ENCODE measurements around the gene GBP2.

The GBP2 gene, protein sequence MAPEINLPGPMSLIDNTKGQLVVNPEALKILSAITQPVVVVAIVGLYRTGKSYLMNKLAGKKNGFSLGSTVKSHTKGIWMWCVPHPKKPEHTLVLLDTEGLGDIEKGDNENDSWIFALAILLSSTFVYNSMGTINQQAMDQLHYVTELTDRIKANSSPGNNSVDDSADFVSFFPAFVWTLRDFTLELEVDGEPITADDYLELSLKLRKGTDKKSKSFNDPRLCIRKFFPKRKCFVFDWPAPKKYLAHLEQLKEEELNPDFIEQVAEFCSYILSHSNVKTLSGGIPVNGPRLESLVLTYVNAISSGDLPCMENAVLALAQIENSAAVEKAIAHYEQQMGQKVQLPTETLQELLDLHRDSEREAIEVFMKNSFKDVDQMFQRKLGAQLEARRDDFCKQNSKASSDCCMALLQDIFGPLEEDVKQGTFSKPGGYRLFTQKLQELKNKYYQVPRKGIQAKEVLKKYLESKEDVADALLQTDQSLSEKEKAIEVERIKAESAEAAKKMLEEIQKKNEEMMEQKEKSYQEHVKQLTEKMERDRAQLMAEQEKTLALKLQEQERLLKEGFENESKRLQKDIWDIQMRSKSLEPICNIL

DNA sequence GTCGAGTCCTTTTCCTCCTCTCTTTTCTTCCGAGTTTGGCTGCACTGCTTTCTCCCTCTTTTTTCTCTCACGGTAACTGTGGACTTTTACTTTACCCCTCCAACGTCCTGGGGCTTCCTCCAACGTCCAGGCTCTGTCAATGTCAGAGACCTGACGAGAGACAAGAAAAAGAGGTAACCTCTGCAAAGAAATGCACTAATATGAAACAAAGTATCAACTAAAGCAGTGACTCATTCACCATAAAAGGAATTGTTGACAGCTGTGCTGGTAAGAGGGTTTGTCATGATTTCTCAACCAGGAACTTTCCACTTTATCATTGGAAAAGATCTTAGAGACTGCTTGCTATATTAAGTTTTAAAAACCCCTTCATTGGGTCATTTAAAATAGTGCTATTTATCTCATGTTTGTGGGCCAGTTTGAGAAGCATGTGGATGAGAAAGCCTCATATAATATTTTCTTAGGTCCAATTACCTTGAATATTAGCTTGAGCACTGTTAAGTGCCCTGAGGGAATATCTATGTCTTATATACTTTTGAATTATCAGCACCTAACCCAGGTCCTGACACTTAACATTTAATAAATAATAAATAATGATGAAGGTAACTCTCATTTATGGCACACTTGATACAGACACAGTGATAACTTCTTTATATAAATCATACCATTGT is at the start of gene GBP2:
Gene GBP2 (minus strand): TSS at position 202 of the 668 bp plus-strand sequence. CDS start 4,148 bp downstream, outside the sequence.
- H3K27me3 ChIP-seq (ENCODE audit: low read depth, low read length), result no peaks in the 10 kb centered on the region
- peaks cover 3 to 4% of the 10 kb centered on the region in 2 donors for H3K36me3 ChIP-seq (ENCODE audit: control insufficient read depth in 1 of 2, insufficient read depth in 2 of 2, low read length in 2 of 2)
- peak within 1 kb of the TSS; percentile 76 to 86 for H3K4me3 ChIP-seq (ENCODE audit: low read depth in 1 of 2, low read length in 2 of 2)
- peaks cover 10 to 16% of the 10 kb centered on the region in 2 donors for H3K4me1 ChIP-seq (ENCODE audit: control insufficient read depth in 1 of 2, insufficient read depth in 2 of 2, low read length in 2 of 2)
- peak within 1 kb of the TSS; percentile 97 for H3K27ac ChIP-seq (ENCODE audit: low read length)
- no peaks in the 10 kb centered on the region for H3K9me3 ChIP-seq (ENCODE audit: control insufficient read depth in 1 of 2, low read length in 2 of 2)

DNA sequence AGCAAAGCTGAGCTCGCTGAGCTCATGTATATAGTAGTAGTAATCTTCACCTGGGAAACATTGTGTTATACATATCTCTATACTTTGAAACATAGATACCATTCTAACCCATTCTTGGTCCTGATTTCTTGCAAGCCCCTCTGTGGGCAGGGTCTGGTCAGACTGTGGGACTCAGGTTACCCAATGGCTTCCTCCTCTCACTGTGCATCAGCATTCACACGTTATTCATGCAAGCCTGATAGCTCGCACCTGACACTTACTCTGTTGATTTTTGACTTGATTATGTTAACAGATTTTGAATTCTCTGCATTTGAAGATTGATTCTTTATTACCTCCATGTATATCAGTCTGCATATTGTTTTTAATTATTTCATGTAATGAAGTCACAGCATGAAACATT is 48.6 kb upstream of the GBP2 start:
- H3K9me3 ChIP-seq (ENCODE audit: control insufficient read depth in 1 of 2, low read length in 2 of 2), result no peaks in the 10 kb centered on the region

GRCh38 chr1:89172468-89173143 is 46.7 kb upstream of the GBP2 start:
- Histone ChIP-seq H3K9me3 (ENCODE audit: control insufficient read depth in 1 of 2, low read length in 2 of 2) (no peaks in the 10 kb centered on the region), H3K36me3 (ENCODE audit: control insufficient read depth in 1 of 2, insufficient read depth in 2 of 2, low read length in 2 of 2) (no peaks in the 10 kb centered on the region), H3K4me1 (ENCODE audit: control insufficient read depth in 1 of 2, insufficient read depth in 2 of 2, low read length in 2 of 2) (no peaks in the 10 kb centered on the region), H3K4me3 (ENCODE audit: low read depth in 1 of 2, low read length in 2 of 2) (no peak overlapping the region), H3K27ac (ENCODE audit: low read length) (no peak overlapping the region), H3K27me3 (ENCODE audit: low read depth, low read length) (no peaks in the 10 kb centered on the region)

More for the DNA sequence above, 48.6 kb upstream of the GBP2 start:
- no peak overlapping the region for H3K27ac ChIP-seq (ENCODE audit: low read length)
- no peak overlapping the region for H3K4me3 ChIP-seq (ENCODE audit: low read depth in 1 of 2, low read length in 2 of 2)
- no peaks in the 10 kb centered on the region for H3K36me3 ChIP-seq (ENCODE audit: control insufficient read depth in 1 of 2, insufficient read depth in 2 of 2, low read length in 2 of 2)
- no peaks in the 10 kb centered on the region for H3K27me3 ChIP-seq (ENCODE audit: low read depth, low read length)
- H3K4me1 ChIP-seq (ENCODE audit: control insufficient read depth in 1 of 2, insufficient read depth in 2 of 2, low read length in 2 of 2), result no peaks in the 10 kb centered on the region

DNA sequence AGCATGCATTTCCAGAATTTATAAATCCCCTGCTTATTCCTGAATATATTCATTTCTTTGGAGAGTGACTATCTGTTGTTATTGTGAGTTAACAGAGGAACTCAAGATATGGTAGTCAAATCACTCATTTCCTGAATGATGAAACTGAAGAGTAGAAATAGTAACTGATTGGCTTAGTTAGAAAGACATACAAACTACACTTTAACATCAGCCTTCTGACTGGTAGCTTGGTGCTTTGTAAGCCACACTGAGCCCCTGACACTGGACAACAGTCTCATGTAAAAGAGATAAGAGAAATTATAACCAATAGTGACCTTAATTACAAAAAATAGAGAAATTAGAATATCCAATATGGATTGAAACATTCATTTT is 45.1 kb upstream of the GBP2 start:
- Histone ChIP-seq H3K4me1 (ENCODE audit: control insufficient read depth in 1 of 2, insufficient read depth in 2 of 2, low read length in 2 of 2) (no peaks in the 10 kb centered on the region), H3K27me3 (ENCODE audit: low read depth, low read length) (no peaks in the 10 kb centered on the region), H3K27ac (ENCODE audit: low read length) (no peak overlapping the region), H3K4me3 (ENCODE audit: low read depth in 1 of 2, low read length in 2 of 2) (no peak overlapping the region), H3K36me3 (ENCODE audit: control insufficient read depth in 1 of 2, insufficient read depth in 2 of 2, low read length in 2 of 2) (no peaks in the 10 kb centered on the region), H3K9me3 (ENCODE audit: control insufficient read depth in 1 of 2, low read length in 2 of 2) (no peaks in the 10 kb centered on the region)

DNA sequence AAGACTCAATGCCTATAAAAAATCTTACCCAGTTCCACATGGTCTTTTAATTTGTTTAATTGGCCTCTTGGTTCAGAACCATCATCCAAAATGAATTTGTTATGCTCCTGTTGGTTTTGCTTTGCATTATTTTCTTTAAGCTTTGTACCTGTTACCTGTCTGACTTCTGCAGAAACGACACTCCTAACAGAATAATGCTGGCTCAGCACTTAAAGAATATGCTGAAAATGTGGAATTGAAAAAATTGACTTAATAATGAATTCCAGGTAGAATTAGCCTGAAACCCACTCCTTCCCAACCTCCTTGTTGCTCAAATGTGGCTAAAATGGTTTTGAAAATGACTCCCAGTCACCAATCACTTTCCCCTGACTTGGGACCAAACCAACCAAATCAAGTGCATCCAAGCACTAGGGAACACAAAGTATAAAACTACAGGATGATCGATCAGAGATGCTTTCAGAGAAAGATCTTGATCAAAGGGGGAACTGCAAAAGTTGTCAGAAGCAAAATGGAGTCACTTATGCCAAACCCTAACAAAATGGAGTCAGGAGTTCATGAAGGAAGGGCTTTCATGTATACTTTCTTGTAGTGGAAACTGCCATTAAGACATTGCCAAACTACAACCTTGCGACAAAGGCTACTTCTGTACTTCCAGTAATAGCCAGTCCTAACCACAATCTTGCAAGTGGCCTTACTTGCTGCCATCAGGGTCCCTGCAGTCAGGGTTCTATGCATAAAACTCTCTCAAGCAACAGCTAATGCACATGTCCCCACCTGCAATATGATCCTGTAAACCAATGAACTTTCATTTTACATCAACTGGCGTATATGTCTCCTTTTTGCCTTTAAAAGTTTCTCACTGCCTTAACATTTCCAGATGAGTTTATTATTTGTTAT is 44.5 kb upstream of the GBP2 start:
- no peaks in the 10 kb centered on the region for H3K9me3 ChIP-seq (ENCODE audit: control insufficient read depth in 1 of 2, low read length in 2 of 2)
- H3K4me1 ChIP-seq (ENCODE audit: control insufficient read depth in 1 of 2, insufficient read depth in 2 of 2, low read length in 2 of 2), result no peaks in the 10 kb centered on the region
- H3K27me3 ChIP-seq (ENCODE audit: low read depth, low read length), result no peaks in the 10 kb centered on the region
- H3K27ac ChIP-seq (ENCODE audit: low read length), result no peak overlapping the region
- no peak overlapping the region for H3K4me3 ChIP-seq (ENCODE audit: low read depth in 1 of 2, low read length in 2 of 2)
- H3K36me3 ChIP-seq (ENCODE audit: control insufficient read depth in 1 of 2, insufficient read depth in 2 of 2, low read length in 2 of 2), result no peaks in the 10 kb centered on the region

DNA sequence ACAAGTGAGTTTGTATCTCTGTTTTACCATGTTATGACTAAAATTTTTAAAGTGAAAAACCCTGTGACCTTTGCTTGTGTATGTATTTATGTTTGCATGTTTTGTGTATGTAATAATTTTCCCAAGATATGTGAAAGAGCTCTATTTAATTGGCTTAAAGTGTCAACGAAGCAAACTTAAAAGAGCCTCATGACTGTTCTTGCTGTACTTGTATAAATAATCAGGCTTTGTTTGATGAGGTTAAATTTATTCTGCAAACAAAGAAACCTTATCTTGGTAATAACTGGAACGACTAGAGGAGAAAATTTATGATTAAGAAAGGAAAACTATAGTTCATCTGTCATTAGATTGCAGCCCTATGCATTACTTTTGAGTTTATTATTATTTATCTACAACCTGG is 43.3 kb upstream of the GBP2 start:
- H3K4me1 ChIP-seq (ENCODE audit: control insufficient read depth in 1 of 2, insufficient read depth in 2 of 2, low read length in 2 of 2), result no peaks in the 10 kb centered on the region
- H3K36me3 ChIP-seq (ENCODE audit: control insufficient read depth in 1 of 2, insufficient read depth in 2 of 2, low read length in 2 of 2), result no peaks in the 10 kb centered on the region
- no peak overlapping the region for H3K4me3 ChIP-seq (ENCODE audit: low read depth in 1 of 2, low read length in 2 of 2)
- H3K27ac ChIP-seq (ENCODE audit: low read length), result no peak overlapping the region
- H3K27me3 ChIP-seq (ENCODE audit: low read depth, low read length), result no peaks in the 10 kb centered on the region
- H3K9me3 ChIP-seq (ENCODE audit: control insufficient read depth in 1 of 2, low read length in 2 of 2), result no peaks in the 10 kb centered on the region

DNA sequence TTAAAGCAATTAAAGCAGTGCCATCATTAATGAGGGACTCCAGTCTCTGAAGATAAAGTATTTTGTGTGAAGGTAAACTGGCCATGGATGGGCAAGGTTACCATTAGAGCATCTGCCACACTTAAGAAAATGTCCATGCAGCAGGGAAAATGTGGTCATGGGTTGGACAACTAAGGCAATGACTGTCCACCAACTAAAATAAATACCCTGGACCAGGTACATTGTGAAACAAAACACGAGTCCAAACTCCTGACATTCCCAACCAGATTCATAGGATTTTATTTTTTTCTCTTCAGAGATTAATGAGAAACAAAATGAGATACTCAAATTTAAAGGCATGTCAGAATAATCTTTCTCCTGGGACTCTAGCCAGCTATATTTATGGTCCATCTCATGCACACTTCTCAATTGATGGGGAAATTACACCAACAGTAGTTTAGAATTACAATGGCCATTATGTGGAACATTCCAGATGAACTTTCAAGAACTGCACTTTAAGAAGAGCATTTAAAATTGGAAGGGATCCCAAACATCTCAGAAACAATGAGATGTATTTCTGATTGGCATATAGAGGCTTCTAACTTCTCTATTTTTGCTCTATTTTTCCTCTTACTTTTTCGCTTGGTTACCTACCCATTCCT is 41.8 kb upstream of the GBP2 start:
- Histone ChIP-seq H3K4me1 (ENCODE audit: control insufficient read depth in 1 of 2, insufficient read depth in 2 of 2, low read length in 2 of 2) (no peaks in the 10 kb centered on the region), H3K27me3 (ENCODE audit: low read depth, low read length) (no peaks in the 10 kb centered on the region), H3K36me3 (ENCODE audit: control insufficient read depth in 1 of 2, insufficient read depth in 2 of 2, low read length in 2 of 2) (no peaks in the 10 kb centered on the region), H3K9me3 (ENCODE audit: control insufficient read depth in 1 of 2, low read length in 2 of 2) (no peaks in the 10 kb centered on the region), H3K27ac (ENCODE audit: low read length) (no peak overlapping the region), H3K4me3 (ENCODE audit: low read depth in 1 of 2, low read length in 2 of 2) (no peak overlapping the region)

GRCh38 chr1:89166705-89167104 is 40.8 kb upstream of the GBP2 start:
- Histone ChIP-seq H3K4me3 (ENCODE audit: low read depth in 1 of 2, low read length in 2 of 2) (no peak overlapping the region), H3K36me3 (ENCODE audit: control insufficient read depth in 1 of 2, insufficient read depth in 2 of 2, low read length in 2 of 2) (no peaks in the 10 kb centered on the region), H3K9me3 (ENCODE audit: control insufficient read depth in 1 of 2, low read length in 2 of 2) (no peaks in the 10 kb centered on the region), H3K27ac (ENCODE audit: low read length) (no peak overlapping the region), H3K27me3 (ENCODE audit: low read depth, low read length) (no peaks in the 10 kb centered on the region), H3K4me1 (ENCODE audit: control insufficient read depth in 1 of 2, insufficient read depth in 2 of 2, low read length in 2 of 2) (no peaks in the 10 kb centered on the region)

- no peaks in the 10 kb centered on the region for H3K9me3 ChIP-seq (ENCODE audit: control insufficient read depth in 1 of 2, low read length in 2 of 2)
- no peaks in the 10 kb centered on the region for H3K27me3 ChIP-seq (ENCODE audit: low read depth, low read length)
- no peak overlapping the region for H3K27ac ChIP-seq (ENCODE audit: low read length)
- no peak overlapping the region for H3K4me3 ChIP-seq (ENCODE audit: low read depth in 1 of 2, low read length in 2 of 2)
- H3K36me3 ChIP-seq (ENCODE audit: control insufficient read depth in 1 of 2, insufficient read depth in 2 of 2, low read length in 2 of 2), result no peaks in the 10 kb centered on the region
- no peaks in the 10 kb centered on the region for H3K4me1 ChIP-seq (ENCODE audit: control insufficient read depth in 1 of 2, insufficient read depth in 2 of 2, low read length in 2 of 2)
These were observed 39.9 kb upstream of the GBP2 start for GRCh38 chr1:89165811-89166210.

DNA sequence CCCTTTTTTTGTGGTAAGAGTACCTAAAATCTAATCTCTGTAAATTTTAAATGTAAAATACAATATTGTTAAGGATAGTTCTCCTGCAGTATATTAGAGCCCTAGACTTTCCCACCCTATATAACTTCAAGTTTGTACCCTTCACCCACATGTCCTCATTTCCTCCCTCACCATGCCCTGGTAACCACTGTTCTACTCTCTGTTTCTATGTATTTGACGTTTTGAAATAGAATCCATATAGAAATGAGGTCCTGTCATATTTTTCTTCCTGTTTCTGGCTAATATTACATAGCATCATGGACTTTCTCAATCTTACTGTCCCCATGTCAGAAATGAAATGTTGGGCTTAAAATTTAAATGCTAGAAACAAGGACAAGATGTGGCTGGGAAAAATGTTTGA is 25.1 kb upstream of the GBP2 start:
- H3K36me3 ChIP-seq (ENCODE audit: control insufficient read depth in 1 of 2, insufficient read depth in 2 of 2, low read length in 2 of 2), result no peaks in the 10 kb centered on the region
- H3K9me3 ChIP-seq (ENCODE audit: control insufficient read depth in 1 of 2, low read length in 2 of 2), result no peaks in the 10 kb centered on the region
- no peaks in the 10 kb centered on the region for H3K4me1 ChIP-seq (ENCODE audit: control insufficient read depth in 1 of 2, insufficient read depth in 2 of 2, low read length in 2 of 2)
- no peak overlapping the region for H3K4me3 ChIP-seq (ENCODE audit: low read depth in 1 of 2, low read length in 2 of 2)
- no peak overlapping the region for H3K27ac ChIP-seq (ENCODE audit: low read length)
- no peaks in the 10 kb centered on the region for H3K27me3 ChIP-seq (ENCODE audit: low read depth, low read length)

All from muscle layer of duodenum (tissue), 2 donors.